COLO668 (cell line): ENCODE data around the gene PDPK1.

Experiments
- DNase-seq: peaks from one replicate; lab custom pipeline; 2025; ENCODE audit not compliant: unreplicated experiment; lab: John Stamatoyannopoulos, UW

PDPK1 gene

DNA sequence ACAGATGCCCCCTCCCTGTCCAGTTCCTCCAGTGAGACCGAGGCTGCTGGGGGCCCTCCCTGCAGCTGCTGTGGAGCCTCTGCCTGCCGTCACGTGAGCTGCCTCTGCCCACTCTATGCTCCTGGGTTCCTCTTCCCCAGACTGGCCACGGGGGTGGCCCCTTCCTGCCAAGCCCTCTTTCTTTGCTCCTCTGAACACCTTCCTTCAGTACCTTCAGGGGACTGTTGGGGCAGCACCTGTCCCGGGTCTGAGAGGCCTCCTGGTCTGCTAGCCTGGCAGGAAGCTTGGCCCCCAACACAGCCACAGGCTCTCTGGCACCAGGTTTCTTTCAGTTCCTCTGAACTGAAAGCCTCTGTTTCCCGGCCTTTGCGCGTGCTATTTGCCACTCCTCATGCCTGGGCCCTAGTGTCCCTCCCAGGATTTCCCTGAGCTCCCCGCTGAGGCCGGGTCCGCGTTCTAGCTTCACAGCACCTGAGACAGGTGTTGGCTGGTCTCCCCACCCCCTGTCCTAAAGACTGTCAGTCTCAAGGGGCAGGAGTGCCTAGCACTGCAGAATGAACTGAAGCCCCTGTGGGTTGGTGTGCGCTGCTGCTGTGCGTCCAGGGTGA, 30.7 kb upstream of the PDPK1 start:
- DNase-seq = no peak

DNA sequence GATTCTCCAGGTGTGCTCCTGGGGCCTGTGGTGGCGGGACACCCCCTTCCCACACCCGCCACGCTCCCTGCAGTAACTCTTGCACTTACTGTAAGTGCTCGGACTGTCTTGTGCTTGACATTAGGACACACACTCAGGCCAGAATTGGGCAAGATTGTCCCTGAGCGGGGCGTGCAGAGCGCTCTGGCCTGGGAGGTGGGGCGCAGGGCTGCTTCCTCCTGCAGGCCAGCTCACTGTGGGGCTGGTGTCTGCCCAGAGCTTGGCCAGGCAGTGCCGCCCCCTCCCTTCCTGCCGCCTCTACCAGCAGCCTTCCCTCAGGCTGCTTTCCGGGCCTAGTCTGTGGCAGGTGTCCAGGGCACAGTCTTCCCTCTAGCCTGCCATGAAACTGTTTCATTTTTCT, 30.2 kb upstream of the PDPK1 start:
- DNase-seq = no peak

DNA sequence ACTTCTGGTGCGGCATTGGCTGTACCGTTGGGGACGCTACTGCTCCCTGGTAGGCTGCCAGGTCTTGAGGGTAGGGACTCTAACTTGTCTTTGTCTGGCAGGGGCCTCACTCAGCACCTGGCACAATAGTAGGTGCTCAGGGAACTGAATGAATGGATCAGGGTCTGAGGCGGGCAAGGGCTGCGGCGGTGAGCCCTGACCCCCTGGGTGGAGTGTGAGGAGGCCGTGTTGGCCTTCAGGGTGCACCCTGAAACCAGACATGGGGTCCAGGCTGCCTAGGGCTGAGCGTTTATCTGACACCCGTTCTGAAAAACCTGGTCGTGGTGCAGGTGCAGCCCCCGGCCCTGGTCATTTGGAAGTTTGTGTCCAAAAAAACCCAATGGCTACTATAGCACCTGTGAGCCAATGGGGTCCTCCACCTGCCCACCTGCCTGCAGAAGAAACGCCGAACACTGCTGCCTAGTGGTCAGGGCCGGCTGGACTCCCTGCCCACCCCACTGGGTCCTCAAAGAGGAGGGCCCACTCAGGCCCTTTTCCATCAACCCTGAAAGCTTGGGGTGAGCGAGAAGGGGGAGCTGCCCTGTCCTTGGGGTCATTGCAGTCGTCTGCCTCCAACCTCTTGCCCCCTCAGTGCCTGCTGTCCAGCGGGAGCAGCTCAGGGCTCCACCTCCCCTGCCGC, 29.0 kb upstream of the PDPK1 start:
- no peak for DNase-seq

DNA sequence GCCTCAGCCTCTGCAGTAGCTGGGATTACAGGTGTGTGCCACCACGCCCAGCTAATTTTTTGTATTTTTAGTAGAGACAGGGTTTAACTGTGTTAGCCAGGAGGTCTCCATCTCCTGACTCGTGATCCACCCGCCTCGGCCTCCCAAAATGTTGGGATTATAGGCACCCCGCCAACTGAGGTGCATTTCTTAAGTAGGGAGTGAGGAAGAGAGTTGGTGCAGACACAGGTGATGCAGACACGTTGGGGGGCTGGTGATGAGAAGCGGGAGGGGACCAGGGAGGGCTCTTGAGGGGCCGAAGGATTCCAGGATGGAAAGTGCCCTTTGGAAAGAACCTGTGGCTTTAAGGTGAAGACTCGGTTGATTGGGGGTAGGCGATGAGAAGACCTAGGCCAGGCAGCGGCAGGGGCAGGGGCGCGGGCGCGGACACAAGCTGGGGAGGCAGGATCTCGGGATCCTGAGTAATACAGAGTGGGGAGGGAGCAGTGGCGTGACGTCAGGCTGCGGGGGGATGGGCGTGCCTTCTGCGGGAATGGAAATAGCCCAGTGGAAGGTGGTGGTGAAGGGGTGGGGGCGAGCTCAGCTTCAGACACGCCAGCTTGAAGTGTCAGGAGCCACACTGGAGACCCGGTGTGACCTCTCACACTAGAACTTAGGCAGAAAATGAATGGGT, 26.6 kb upstream of the PDPK1 start:
- DNase-seq = no peak

DNA sequence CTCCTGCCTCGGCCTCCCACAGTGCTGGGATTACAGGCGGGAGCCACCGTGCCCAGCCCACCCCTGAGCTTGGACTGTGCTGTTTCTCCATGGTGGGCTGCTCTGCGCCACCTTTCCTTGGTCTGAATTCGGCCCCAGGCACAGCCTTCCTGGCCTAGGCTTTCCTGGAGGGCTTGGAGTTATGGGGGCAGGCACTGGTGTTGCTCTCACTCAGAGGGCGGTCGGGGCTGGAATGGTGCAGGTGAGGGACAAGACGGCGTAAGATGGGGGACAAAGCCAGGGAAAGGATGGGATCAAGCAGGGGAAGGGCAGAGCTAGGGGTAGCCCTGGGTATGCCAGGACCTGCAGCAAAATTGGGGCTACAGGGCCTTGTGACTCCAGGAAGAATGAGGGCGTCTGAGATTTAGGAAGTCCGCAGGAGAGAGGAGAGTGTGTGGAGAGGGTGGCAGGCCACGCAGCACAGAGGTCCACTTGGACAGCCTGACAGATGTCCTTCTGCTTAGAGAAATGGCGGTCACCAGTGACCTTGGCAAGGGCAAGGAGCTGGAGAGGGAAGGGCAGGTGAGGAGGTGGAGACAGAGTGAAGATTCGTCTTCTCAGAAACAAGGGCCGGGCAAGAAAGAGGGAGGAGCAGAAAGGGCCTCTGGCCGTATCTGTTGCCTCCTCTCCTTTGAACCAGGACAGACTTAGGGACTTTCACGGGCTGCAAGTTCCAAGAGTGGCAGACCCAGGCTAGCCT, 25.7 kb upstream of the PDPK1 start:
- DNase-seq = no peak

DNA sequence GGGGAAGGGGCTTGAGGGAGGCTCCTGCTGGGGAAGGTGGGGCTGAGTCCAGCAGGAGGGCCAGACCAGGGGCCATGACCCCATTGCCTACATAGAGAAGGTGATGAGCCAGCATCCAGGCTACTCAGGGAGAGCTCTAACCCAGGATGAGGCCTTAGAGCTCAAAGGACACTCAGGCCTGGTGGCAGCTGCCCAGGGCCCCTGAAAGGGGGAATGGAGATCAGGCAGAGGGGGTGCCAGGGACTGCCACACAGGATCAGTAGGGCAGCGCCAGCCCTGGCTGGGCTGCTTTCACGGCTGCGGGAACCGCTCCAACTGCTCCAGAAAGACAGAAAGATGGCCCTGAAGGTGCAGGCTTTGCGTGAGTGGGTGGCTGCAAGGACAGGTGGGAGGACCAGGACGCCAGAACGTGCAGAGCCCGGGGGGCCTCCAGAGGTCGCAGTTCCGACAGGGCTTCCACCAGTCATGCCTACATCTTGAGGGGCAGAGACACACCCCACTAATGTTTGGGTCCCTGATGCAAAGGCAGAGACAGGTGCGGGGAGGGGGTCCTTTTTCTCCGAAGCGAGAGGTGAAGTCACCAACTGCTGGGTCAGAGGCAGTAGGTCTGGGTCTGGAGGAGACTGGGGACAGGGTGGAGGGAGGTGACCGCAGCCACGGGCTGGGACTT, 25.0 kb upstream of the PDPK1 start:
- peak; percentile 64 for DNase-seq

DNA sequence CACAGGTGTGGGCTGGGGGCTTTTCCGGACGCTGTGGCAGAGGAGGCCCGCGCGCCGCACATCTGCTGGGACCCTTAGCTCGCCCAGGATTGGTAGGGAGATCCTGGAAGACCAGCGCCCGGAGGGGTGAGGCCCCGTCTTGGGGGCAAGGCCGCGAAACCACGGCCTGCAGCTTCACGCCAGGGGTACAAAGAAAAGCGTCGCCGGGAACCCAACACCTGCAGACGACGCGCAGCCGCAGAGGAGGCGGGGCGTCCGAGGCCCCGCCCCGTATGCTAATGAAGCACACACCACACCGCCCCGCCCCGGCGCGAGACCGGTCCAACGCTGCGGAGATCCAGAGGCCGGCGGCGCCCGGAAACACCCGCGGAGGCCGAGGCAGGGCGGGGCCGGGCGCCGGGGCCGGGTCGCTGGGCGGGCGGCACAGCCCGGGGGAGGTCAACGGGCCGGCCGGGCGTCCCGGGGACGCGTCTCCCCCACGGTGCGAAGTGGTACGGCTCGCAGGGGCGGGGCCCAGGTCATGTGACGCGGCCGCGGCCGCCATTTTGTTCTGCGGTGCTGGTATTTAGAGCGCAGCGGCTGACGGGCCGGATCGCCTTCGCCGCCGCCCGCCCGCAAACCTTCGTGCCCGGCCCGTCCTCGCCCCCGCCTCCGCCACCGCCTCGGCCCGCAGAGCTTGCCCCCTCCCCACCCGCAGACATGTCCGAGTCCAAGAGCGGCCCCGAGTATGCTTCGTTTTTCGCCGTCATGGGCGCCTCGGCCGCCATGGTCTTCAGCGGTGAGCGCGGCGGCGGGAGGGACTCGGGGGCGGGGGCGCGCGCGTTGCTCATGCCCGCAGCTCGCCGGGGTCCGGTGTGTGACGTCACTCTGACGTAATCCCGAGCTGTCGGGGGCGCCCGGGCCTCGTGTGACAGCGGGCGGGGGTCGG, 24.2 kb upstream of the PDPK1 start, which contains the start of gene ATP6V0C:
Gene ATP6V0C (plus strand): TSS at position 548 of the 928 bp plus-strand sequence. CDS start 152 bp downstream, at position 700.
- DNase-seq = peak; percentile 99

DNA sequence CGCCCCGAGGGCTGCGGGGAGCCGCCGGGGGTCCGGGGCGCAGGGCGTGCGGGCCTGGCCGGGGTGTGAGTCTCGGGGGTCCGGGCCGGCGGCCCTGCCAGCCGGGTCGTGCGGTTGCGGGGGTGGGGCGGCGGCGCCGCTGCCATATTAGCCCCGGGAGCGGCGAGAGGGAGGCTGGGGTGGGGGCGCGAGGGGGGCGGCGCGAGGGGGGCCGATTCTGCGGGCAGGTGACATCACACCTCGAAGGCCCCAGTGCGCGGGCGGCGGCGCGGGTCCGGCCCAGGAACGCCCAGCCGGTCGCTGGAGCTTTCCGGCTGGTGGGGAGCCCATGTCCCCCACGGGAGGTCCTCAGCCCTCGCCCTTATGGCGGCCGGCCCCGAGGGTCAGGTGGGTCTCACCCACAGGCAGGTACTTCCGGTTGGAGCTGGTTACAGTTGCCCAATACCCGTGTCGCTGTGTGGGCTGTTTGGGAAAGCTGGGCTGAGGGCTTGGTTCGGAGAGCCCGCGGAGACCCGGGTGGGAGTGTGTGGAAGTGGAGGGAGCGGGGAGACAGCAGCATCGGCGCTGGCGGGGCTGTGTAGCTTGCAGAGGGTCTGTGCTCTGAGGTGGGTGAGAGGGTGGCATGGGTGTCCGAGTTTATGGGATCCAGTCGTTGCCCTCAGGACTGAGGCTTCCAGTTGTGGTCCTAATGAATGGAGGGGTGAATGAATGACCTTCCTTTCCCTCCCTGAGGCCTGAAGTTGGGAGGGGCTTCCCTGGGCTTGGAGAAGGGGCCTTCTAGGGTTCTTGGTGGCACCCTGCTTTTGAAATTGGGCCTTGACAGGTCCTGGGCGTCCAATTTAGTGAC, 23.3 kb upstream of the PDPK1 start:
- DNase-seq = peak; percentile 42

DNA sequence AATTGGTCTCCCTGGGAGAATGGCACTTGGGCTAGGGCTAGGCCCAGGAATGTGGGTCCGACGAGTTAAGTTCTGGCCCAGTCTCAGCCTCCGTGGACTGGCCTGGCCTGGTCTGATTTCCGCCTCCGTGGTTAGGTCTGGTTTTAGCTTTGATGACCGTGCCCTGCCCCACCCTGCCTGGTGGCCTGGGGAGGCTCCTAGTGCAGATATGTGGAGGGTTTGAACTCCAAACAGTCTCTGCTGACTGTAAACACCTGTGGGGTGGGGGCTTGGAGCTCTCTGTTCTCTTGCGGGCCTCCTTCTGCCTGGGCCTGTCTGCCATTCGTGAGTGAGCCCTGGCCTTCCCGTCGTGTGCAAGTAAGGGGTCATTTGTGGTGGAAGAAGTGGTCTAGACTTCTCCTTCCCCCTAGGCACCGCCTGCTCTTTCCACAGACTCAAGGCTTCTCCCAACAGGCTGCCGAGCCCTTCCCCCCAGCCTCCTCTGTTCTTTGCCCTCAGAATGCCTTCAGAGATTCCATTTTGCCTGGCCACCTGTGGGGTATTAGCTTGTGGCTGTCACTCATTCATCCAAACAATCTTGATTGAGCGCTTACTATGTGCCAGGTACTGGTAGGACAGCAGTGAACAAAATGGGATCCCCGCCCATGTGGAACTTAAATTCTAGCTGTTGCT, 22.5 kb upstream of the PDPK1 start:
- DNase-seq = no peak

DNA sequence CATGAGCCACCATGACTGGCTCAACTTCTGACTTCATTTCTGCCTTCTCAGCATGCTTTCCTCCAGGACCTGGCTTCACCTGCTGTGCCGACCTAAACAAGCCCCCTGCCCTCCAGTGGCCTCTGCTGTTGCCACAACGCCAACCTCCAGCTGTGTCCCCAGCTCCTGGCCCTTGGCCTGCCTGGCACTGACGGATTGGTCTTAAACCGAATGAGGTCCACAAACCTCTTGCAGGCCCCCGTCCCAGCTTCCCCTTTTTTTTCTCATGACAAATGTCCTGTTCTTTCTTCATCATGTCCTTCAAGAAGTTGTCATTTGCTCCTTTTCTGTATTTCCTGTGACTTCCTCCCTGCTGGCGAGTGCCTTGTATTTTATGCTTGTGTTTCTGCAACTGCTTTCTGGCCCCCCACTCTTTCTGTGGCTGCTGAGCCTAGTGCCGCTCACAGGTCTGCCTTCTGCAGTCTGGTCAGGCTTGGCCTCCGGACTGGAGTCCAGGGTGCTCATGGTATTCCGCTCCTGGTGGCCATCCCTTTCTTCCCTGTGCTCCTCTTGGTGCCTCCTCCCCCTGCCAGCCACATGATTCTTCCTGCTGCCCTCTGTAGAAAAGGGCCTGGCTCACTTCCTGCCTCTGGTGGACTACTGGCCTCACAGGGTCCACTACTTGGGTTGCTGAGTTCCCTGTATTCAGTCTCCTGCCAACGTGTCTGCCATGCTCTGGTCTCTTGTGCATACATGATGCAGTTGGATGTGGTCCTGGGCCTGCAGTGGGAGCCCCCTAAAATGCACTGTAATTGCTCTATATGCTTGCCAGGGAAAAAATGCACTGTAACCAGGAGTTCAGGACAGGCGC, 21.2 kb upstream of the PDPK1 start:
- no peak for DNase-seq

DNA sequence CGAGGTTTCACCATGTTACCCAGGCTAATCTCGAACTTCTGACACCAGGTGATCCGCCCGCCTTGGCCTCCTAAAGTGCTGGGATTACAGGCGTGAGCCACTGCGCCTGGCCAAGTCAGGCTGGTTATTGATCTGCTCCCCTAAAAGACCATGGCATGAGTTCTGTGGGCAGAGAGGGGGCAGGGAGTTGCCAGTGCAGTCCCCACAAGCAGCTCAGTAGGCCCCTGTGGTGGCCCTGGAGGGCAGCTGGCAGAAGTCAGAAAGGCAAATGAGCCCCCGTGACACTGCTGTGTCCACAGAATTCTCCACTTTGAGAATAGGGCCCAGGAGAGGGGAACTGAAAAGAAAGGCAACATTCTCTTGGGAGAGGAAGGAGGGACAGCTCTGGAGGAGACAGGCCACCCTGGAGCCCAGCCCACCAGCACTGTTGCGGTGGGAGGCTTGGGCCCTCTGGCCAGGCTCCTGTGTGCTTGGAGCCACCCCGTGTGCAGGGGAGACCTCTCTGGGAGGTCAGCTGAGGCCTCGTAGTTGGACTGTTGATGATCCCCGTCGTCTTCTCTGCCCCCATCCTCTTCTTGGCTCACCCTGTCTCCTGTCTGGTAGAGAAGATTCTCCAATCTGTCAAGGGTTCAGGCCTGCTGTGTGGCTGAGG, 19.7 kb upstream of the PDPK1 start:
- no peak for DNase-seq

DNA sequence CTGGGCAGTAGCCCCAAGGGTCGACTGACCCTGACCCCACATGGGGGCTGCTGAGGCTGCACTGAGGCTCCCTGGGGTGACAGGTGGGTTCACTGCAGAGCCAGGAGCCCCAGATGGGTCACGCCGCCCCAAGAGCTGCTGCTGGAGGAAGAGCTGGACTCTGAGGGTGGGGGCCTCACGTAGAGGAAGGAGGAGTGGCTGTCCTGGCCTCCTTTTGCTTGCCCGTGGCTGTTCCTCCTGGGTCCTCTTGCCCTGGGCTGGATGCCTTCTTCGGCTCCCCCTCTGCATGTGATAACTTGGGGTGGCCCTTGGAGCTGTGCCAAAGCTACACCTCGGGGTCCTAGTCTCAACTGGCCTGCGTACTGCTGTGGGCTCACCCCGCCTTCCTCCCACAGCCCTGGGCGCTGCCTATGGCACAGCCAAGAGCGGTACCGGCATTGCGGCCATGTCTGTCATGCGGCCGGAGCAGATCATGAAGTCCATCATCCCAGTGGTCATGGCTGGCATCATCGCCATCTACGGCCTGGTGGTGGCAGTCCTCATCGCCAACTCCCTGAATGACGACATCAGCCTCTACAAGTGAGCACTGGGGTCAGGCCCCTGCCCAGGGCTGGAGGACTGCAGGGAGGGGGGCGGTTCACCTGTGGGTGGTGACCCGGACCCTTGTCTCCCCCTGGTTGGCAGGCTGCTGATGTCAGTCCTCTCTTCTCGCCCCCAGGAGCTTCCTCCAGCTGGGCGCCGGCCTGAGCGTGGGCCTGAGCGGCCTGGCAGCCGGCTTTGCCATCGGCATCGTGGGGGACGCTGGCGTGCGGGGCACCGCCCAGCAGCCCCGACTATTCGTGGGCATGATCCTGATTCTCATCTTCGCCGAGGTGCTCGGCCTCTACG, 18.8 kb upstream of the PDPK1 start:
- no peak for DNase-seq

DNA sequence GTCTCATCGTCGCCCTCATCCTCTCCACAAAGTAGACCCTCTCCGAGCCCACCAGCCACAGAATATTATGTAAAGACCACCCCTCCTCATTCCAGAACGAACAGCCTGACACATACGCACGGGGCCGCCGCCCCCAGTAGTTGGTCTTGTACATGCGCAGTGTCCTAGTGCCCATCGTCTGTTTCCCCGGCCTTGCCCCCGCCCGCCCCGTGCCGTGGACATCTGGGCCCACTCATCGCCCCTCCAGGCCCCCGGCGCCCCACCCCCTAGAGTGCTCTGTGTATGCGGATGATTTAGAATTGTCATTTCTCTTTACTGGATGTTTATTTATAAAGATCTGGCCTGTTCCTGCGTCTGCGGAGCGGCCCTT, 18.1 kb upstream of the PDPK1 start:
- DNase-seq = no peak

DNA sequence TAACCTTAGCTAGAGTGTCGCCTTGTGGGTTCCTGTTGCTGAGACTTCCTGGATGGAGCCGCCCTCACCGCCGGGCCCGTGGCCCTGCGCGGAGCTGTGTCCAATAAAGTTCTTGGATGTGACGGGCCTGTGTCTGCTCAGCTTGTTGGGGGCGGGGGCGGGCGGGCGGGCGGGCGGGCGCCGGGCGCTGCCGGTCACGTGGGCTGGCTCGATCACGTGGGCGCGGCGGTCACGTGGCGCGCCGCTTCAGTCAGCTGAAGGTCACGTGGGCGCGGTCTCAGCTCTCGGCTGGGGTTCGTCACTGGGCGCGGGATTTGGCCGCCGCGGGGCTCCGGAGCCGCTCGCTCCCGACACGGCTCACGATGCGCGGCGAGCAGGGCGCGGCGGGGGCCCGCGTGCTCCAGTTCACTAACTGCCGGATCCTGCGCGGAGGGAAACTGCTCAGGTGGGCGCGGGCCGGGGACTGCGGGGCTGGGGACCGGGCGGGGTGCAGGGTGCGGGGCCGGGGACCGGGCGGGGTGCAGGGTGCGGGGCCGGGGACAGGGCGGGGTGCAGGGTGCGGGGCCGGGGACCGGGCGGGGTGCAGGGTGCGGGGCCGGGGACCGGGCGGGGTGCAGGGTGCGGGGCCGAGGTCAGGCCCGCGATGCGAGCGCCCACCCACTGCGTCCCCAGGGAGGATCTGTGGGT, 17.6 kb upstream of the PDPK1 start, which contains the start of gene AMDHD2:
Gene AMDHD2 (plus strand): TSS at position 275 of the 687 bp plus-strand sequence. CDS start 88 bp downstream, at position 363.
- peak; percentile 94 for DNase-seq

DNA sequence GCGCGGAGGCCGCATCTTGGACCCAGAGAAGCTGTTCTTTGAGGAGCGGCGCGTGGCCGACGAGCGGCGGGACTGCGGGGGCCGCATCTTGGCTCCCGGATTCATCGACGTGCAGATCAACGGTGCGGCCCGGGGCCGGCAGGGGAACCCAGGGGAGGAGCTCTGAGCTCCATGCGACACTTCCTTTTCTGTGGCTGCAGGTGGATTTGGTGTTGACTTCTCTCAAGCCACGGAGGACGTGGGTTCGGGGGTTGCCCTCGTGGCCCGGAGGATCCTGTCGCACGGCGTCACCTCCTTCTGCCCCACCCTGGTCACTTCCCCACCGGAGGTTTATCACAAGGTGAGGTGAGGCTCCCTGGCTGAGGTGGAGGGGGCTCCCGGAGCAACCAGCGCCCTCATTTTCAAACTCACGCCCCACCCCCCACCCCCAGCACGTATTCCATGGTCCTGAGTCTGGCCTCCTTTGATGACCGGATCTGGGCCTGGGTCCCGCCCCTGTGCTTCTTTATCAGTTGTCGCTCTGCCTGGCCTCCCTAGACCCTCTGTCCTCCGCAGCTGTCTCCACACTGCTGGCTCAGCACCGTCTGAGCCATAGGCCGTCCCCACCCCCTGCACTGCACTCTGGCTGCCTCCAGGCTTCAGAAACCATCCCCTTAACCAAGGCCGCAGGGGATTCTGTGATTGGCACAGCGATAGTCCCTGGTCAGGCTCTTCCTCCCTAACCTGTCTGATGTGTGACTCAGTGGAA, 16.9 kb upstream of the PDPK1 start:
- peak; percentile 27 for DNase-seq
